ENCODE measurements around the gene RBMS1.

GRCh38 chr2:160384791-160385190 lies 108.8 kb downstream of the RBMS1 start:
- no peak for TF ChIP-seq EP300 (IDR thresholded peaks at IDR 0.05)
- no peak for TF ChIP-seq POLR2A (IDR thresholded peaks at IDR 0.05)
- TF ChIP-seq, protein P1, sequence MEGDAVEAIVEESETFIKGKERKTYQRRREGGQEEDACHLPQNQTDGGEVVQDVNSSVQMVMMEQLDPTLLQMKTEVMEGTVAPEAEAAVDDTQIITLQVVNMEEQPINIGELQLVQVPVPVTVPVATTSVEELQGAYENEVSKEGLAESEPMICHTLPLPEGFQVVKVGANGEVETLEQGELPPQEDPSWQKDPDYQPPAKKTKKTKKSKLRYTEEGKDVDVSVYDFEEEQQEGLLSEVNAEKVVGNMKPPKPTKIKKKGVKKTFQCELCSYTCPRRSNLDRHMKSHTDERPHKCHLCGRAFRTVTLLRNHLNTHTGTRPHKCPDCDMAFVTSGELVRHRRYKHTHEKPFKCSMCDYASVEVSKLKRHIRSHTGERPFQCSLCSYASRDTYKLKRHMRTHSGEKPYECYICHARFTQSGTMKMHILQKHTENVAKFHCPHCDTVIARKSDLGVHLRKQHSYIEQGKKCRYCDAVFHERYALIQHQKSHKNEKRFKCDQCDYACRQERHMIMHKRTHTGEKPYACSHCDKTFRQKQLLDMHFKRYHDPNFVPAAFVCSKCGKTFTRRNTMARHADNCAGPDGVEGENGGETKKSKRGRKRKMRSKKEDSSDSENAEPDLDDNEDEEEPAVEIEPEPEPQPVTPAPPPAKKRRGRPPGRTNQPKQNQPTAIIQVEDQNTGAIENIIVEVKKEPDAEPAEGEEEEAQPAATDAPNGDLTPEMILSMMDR (IDR thresholded peaks at IDR 0.05) = no peak

Measured in tibial nerve (tissue), 4 donors.